MG63 (cell line): ENCODE results near the gene SF3B3. TPM values are rescaled to one million over a fixed set of nuclear protein-coding genes. Genes with fewer than 3 reads are reported as not detected.
"Not testable (repeated sequence)": the region's sequence is repeated elsewhere in the genome, so short reads cannot be mapped to it uniquely, and the experiment has no call there.

Experiments
- DNase-seq: peaks from one replicate; pipeline ENCODE4 v3.0.0-alpha.2; 2020
- H3K27me3 ChIP-seq: fragments of 250-450 bp; sonication (Bioruptor Pico); 2 replicates; pipeline ENCODE4 v1.5.1; 2020; ENCODE audit warnings: mild to moderate bottlenecking, moderate library complexity
- H3K36me3 ChIP-seq: fragments of 250-450 bp; sonication (Bioruptor Pico); 2 replicates; pipeline ENCODE4 v1.5.1; 2020; ENCODE audit warnings: mild to moderate bottlenecking, moderate library complexity
- H3K4me3 ChIP-seq: fragments of 250-450 bp; sonication (Bioruptor Pico); 2 replicates; pipeline ENCODE4 v1.5.1; 2020; ENCODE audit warnings: mild to moderate bottlenecking, moderate library complexity
- H3K9me3 ChIP-seq: fragments of 250-450 bp; sonication (Bioruptor Pico); 2 replicates; pipeline ENCODE4 v1.5.1; 2020; ENCODE audit warnings: mild to moderate bottlenecking, moderate library complexity
- total RNA-seq: library from RNA; depleted of rRNA; stranded (reverse); fragments of >200 nt; shearing (Covaris generic); gene quantifications from 2 replicates; pipeline ENCODE4 v1.2.3, GENCODE V29; 2014; ENCODE audit warnings: low replicate concordance; rRNA removed

Gene SF3B3
- total RNA-seq, 1 experiment from 2014 or later: 35.7 TPM

- H3K9me3 ChIP-seq: no peaks in the 10 kb centered on the region
- no peak overlapping the region for H3K4me3 ChIP-seq
- DNase-seq: no peak
- no peaks in the 10 kb centered on the region for H3K36me3 ChIP-seq
- no peaks in the 10 kb centered on the region for H3K27me3 ChIP-seq
Measured at GRCh38 chr16:70614208-70614951, 90.8 kb downstream of the SF3B3 start.

- Histone ChIP-seq H3K4me3 (no peak overlapping the region), H3K27me3 (no peaks in the 10 kb centered on the region), H3K36me3 (no peaks in the 10 kb centered on the region), H3K9me3 (no peaks in the 10 kb centered on the region)
- DNase-seq: no peak
Measured at GRCh38 chr16:70615945-70616344, 92.3 kb downstream of the SF3B3 start.

GRCh38 chr16:70621864-70622263 lies 98.2 kb downstream of the SF3B3 start:
- not testable (repeated sequence) for H3K27me3 ChIP-seq, H3K36me3 ChIP-seq, DNase-seq, H3K4me3 ChIP-seq, H3K9me3 ChIP-seq

Other genes with a start within 250 kb of the SF3B3 start
- gene AARS1, start 234.3 kb upstream of the SF3B3 start, total RNA-seq: 125 and 174 TPM in 2 replicates
- 7.9 and 27.3 TPM in 2 replicates for gene DDX19B, start 224.6 kb upstream of the SF3B3 start, total RNA-seq
- gene DDX19A, start 176.9 kb upstream of the SF3B3 start, total RNA-seq: 31.1 and 62.2 TPM in 2 replicates
- gene ST3GAL2, start 84.7 kb upstream of the SF3B3 start, total RNA-seq: 8.9 and 9.2 TPM in 2 replicates
- 1.0 and 6.3 TPM in 2 replicates for gene FCSK, start 69.2 kb upstream of the SF3B3 start, total RNA-seq
- 48.5 and 61.4 TPM in 2 replicates for gene COG4, start 262 bp upstream of the SF3B3 start, total RNA-seq
- gene IL34, start 122.7 kb downstream of the SF3B3 start, total RNA-seq: 1.4 and 2.2 TPM in 2 replicates
- 13.6 and 52.0 TPM in 2 replicates for gene MTSS2, start 162.2 kb downstream of the SF3B3 start, total RNA-seq